ENCODE data around the gene NSG1.

Gene NSG1

DNA sequence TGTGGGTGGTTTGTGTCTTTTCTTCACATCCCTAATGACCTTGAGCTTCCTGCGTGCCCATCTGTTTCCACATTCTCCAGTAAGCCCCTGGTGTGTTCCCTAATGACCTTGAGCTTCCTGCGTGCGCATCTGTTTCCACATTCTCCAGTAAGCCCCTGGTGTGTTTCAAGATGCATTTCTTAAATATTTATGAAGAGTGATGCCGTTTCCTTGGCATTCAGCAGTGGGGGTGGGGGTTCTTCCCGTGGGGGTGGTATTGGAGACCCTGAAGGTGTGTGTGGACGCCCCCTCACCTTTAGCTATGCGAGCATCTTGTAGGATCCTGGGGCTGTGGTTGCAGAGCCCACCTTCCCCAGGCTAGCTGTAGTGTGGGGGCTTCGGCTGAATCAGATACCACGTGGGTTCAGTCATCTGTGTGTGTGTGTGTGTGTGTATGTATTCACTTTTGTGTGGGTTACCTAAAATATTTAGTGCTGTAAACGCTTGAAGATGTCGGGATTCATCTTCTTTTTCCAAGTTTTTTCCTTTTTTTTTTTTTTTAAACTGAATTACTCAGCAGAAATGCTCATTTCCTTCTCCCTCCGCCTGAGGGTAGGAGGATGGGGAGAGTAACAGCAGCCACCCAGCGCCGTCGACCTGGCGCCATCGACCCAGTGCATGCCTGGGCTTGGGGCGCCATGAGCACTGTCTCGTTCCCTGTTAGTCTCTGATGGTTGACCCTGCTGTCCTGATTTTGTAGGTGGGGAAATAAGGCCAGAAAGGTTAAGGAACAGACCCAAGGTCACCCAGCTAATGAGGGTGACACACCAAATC is 9.9 kb downstream of the NSG1 start:
- no peak overlapping the region; the same call in 1 of the 2 replicates for H3K4me3 ChIP-seq (ENCODE audit: low read length)
- TF ChIP-seq ZNF274 (IDR thresholded peaks at IDR 0.05; ENCODE audit: low read depth, low read length): no peak

GRCh38 chr4:4397441-4397819 is 10.5 kb downstream of the NSG1 start:
- H3K4me3 ChIP-seq (ENCODE audit: low read length): no peak overlapping the region
- TF ChIP-seq ZNF274 (IDR thresholded peaks at IDR 0.05; ENCODE audit: low read depth, low read length): no peak

GRCh38 chr4:4398430-4398829 is 11.5 kb downstream of the NSG1 start:
- no peak overlapping the region for H3K4me3 ChIP-seq (ENCODE audit: low read length)
- TF ChIP-seq ZNF274 (IDR thresholded peaks at IDR 0.05; ENCODE audit: low read depth, low read length): no peak

- H3K4me3 ChIP-seq (ENCODE audit: low read length): no peak overlapping the region
- no peak for TF ChIP-seq ZNF274 (IDR thresholded peaks at IDR 0.05; ENCODE audit: low read depth, low read length)
Measured at GRCh38 chr4:4401036-4401435, 14.1 kb downstream of the NSG1 start.

DNA sequence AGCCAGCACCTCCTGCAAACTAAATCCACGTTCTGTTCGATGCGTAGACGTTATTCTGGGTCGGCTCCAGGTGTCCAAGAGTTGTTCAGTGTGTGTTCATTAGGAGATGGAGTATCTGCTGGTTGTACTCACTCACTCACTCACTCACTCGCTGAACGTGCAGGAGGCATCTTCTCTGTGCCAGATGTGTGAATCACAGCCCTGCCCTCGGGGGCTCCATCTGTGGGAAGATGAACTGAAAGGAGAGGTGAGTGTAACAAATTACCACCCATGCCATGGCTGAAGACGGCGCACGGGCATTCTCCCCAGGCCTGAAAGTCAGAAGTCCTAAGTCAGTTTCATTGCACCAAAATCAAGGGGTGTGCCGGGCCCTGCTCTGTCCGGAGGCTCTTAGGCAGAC is 16.1 kb downstream of the NSG1 start:
- TF ChIP-seq ZNF274 (IDR thresholded peaks at IDR 0.05; ENCODE audit: low read depth, low read length): no peak

DNA sequence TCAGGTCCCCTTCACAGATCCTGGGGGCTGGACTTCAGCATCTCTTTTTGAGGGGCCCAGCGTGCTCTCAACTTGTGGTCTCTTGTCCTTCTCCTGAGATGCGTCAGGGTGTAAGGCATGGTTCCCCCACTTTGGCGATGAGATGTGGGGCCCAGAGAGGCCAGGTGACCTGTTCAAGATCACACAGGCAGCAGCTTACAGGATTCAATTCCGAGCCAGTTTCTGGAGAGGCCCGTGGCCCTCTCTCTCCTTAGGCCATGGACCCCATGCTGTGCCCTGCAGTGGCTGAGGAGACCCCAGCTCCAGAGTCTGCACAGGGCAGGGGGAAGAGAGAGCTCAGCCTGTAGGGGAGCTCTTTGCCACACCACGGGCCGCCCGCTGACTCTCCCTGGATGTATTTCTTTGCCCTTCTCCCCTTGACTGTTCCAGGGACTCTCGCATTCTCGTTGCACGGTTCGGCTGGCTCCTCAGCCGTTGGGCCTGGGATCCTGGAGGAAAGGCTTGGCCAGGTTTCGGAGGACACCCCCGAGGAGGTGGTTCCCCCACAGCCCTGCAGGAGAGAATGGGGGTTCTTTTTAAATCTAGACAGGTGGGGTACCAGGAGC is 18.6 kb downstream of the NSG1 start:
- H3K4me3 ChIP-seq (ENCODE audit: low read length): no peak overlapping the region
- TF ChIP-seq ZNF274 (IDR thresholded peaks at IDR 0.05; ENCODE audit: low read depth, low read length): no peak

More for the DNA sequence above, 16.1 kb downstream of the NSG1 start:
- H3K4me3 ChIP-seq (ENCODE audit: low read length): no peak overlapping the region

DNA sequence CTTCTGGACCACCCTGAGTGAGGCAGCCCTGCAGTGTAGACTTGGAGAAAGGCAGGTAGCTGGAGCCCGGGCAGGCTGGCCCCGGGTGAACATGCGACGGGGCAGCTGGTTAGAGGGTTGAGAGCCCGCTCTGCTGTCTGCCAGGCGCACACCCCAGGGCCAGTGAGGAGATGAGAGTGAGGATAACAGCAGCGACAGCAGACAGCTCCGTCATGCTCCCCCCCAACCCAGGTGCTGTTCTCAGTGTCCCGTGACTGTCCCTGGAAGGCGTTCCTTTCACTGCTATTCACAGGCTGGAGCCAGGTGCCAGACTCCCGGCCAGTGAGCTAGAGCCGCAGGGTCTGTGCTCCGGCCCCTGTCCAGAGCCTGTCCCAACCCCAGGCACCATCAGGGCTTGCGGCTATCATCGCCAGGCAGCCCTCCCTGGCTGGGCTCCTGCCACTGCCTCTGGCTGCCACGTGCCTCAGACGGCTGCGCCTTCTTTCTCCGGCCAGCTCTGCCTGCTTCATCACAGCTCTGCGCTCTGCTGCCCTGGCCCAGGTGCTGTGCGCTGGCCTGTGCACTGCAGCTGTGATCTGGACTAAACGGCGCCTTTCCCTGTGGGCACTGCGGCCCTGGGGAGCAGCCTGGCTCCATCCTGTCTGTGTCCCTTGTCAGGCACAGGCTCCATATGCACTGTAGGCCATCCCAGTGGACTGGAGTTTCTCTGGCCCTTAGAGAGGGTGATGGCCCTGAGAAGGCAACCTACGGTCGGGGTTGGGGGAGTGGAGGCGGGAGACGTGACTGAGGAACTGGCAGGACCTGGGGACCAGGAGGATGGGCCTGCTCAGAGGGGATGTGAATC is 19.8 kb downstream of the NSG1 start:
- no peak for TF ChIP-seq ZNF274 (IDR thresholded peaks at IDR 0.05; ENCODE audit: low read depth, low read length)

GRCh38 chr4:4407299-4408131 is 20.6 kb downstream of the NSG1 start:
- no peak for TF ChIP-seq ZNF274 (IDR thresholded peaks at IDR 0.05; ENCODE audit: low read depth, low read length)
- no peak overlapping the region for H3K4me3 ChIP-seq (ENCODE audit: low read length)

More for the DNA sequence above, 19.8 kb downstream of the NSG1 start:
- H3K4me3 ChIP-seq (ENCODE audit: low read length): no peak overlapping the region

DNA sequence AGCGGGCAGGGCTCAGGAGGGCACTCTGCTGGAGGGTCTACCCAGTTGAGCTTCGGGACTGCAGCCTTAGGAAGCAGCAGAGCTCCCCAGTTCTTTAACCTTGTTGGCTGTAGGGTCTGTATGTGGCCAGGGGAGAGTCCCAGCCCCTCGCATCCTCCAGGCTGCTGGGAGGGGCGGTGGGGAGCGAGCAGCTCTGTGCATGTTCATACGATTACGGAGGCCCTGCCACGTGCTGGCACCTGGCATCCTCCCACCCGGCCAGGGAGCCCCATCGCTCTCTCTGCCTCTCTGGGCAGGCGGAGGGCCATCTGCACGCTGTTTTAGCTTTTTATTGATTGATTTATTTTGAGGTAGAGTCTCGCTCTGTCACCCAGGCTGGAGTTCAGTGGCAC is 21.2 kb downstream of the NSG1 start:
- no peak overlapping the region for H3K4me3 ChIP-seq (ENCODE audit: low read length)

GRCh38 chr4:4408576-4409335 is 21.9 kb downstream of the NSG1 start:
- no peak overlapping the region for H3K4me3 ChIP-seq (ENCODE audit: low read length)
- no peak for TF ChIP-seq ZNF274 (IDR thresholded peaks at IDR 0.05; ENCODE audit: low read depth, low read length)

More for the DNA sequence above, 21.2 kb downstream of the NSG1 start:
- TF ChIP-seq ZNF274 (IDR thresholded peaks at IDR 0.05; ENCODE audit: low read depth, low read length): no peak

DNA sequence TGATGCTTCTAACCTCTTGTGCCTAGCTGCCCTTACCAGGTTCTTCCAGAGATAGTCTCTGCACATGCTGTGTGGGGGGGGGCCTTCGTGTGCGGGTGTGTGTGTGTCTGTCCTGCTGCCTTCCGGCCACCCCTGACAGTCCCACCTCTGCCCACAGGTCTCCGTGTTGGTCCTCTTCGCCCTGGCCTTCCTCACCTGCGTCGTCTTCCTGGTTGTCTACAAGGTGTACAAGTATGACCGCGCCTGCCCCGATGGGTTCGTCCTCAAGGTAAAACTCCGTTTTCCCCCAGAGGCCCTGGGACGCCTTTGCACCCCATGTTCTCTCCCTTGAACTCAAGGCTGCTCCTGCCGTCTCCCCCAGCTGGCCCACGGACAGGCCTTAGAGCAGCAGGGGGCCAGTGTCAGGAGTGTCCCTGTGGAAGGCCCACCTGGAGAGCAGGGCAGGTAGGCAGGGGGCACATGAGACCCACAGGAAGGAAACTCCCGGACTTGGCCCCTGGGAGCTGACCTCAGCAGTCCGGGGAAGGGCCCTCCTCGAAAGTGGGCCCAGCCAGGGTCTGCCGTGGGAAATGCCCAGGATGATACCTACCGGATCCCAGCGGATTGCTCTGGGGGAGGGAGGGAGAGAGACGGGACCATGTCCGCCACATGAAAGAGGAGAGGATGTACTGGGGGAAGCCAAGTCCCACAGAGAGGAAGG is 22.7 kb downstream of the NSG1 start:
- no peak overlapping the region for H3K4me3 ChIP-seq (ENCODE audit: low read length)
- no peak for TF ChIP-seq ZNF274 (IDR thresholded peaks at IDR 0.05; ENCODE audit: low read depth, low read length)

DNA sequence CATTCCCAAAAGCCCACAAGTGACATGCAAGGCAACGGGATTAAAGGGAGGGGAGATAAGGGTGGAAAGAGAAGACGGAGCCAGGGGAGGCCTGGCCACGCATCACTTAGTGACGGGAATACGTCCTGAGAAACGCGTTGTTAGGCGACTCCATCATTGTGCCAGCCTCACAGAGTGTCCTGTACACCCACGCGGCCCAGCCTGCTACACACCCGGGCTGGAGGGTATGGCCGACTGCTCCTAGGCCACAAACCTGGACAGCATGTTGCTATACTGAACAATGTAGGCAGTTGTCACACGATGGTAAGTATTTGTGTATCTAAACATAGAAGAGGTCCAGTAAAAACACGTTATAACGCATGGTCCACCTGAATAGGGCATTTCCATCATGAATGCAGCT is 23.4 kb downstream of the NSG1 start:
- no peak overlapping the region for H3K4me3 ChIP-seq (ENCODE audit: low read length)
- TF ChIP-seq ZNF274 (IDR thresholded peaks at IDR 0.05; ENCODE audit: low read depth, low read length): no peak
